GM12878 (cell line): ENCODE results near the gene FFAR2. TPM values are rescaled to one million over a fixed set of nuclear protein-coding genes. Genes with fewer than 3 reads are reported as not detected.

Source experiments
- ATAC-seq: fragments of 200-7000 bp; cut with Tn5 transposase; 3 replicates; pipeline ENCODE4 v1.9.1; 2020; ENCODE audit warnings: mild to moderate bottlenecking, moderate library complexity
- BruUV-seq: library from RNA; stranded (reverse); fragments of 400-500 nt; replicated peaks from 2 replicates; lab custom pipeline; 2021; lab: Mats Ljungman, UMichigan
- CTCF ChIA-PET: fragments of 300-600 bp; sonication (Branson Sonifier 250); formaldehyde crosslinking; extraction: SDS; loops from one replicate; lab custom pipeline; 2021; ENCODE audit warnings: inconsistent platforms; lab: Yijun Ruan, JAX
- POLR2A ChIA-PET: fragments of 350-600 bp; formaldehyde crosslinking; extraction: SDS; loops from one replicate; lab custom pipeline; 2021; ENCODE audit warnings: inconsistent platforms; lab: Charles Lee
- RAD21 ChIA-PET: fragments of 300-600 bp; sonication (Branson Sonifier 250); formaldehyde crosslinking; loops from one replicate; lab custom pipeline; 2023; ENCODE audit warnings: antibody characterized with exemption; ENCODE audit not compliant: unreplicated experiment; lab: Charles Lee
- SMC1A ChIA-PET: fragments of 300-600 bp; sonication (Branson Sonifier 250); formaldehyde crosslinking; loops from one replicate; lab custom pipeline; 2023; ENCODE audit not compliant: unreplicated experiment, uncharacterized antibody; lab: Charles Lee
- DNase-seq: peaks from one replicate; pipeline ENCODE4 v3.0.0-alpha.2; 2011; ENCODE audit warnings: low read depth, low spot score
- FAIRE-seq: peaks from 3 replicates; lab custom pipeline; 2011; peaks lifted over from hg19 to GRCh38; lab: Jason Lieb, UNC
- H2AFZ ChIP-seq: 2 replicates; pipeline ENCODE4 v1.6.0; 2011; ENCODE audit warnings: low read depth, low read length, control low read depth; ENCODE audit not compliant: control insufficient read depth
- H3K27ac ChIP-seq: 2 replicates; pipeline ENCODE4 v1.5.1; 2011; ENCODE audit warnings: control low read depth; ENCODE audit not compliant: control insufficient read depth, insufficient read depth
- H3K27me3 ChIP-seq, 2 experiments: replicated peaks in 1 of 2; 2 replicates each; pipeline versions ENCODE4 v1.6.0 to v1.6.1; 2011; ENCODE audit warnings: low read length in 1 of 2; ENCODE audit not compliant: control insufficient read depth in 2 of 2, insufficient read depth in 2 of 2
- H3K36me3 ChIP-seq, 2 experiments: 2 replicates each; pipeline ENCODE4 v1.5.1; 2011; ENCODE audit warnings: low read length in 1 of 2; ENCODE audit not compliant: control insufficient read depth in 2 of 2, insufficient read depth in 2 of 2
- H3K4me1 ChIP-seq: 2 replicates; pipeline ENCODE4 v1.6.1; 2011; ENCODE audit warnings: mild to moderate bottlenecking, low read length, moderate library complexity, mixed read lengths; ENCODE audit not compliant: control insufficient read depth, insufficient read depth
- H3K4me2 ChIP-seq: 2 replicates; pipeline ENCODE4 v1.6.0; 2011; ENCODE audit warnings: control low read depth; ENCODE audit not compliant: control insufficient read depth, insufficient read depth
- H3K4me3 ChIP-seq: fragments of 200-600 bp; sonication (generic); 2 replicates; pipeline ENCODE4 v1.5.1; 2016
- H3K79me2 ChIP-seq: 2 replicates; pipeline ENCODE4 v1.6.0; 2011; ENCODE audit warnings: low read length; ENCODE audit not compliant: control insufficient read depth, insufficient read depth
- H3K9ac ChIP-seq: 2 replicates; pipeline ENCODE4 v1.8.0; 2011; ENCODE audit warnings: low read length, control low read depth, mixed read lengths; ENCODE audit not compliant: control insufficient read depth, insufficient read depth
- H3K9me3 ChIP-seq: replicated peaks from 3 replicates; pipeline ENCODE4 v1.5.1; 2011; ENCODE audit warnings: mild to moderate bottlenecking, low read length; ENCODE audit not compliant: control insufficient read depth, insufficient read depth
- H4K20me1 ChIP-seq: 2 replicates; pipeline ENCODE4 v1.6.0; 2011; ENCODE audit not compliant: control insufficient read depth, insufficient read depth
- CHD2 ChIP-seq: IDR thresholded peaks from 2 replicates; pipeline ENCODE4 v1.6.1; 2011; ENCODE audit warnings: low read depth, low read length, improper control_type of control experiment, borderline replicate concordance
- CHD4 ChIP-seq: fragments of 200-600 bp; sonication (generic); IDR thresholded peaks from 2 replicates; pipeline ENCODE4 v1.6.1; 2016; ENCODE audit warnings: mild to moderate bottlenecking
- CUX1 ChIP-seq: IDR thresholded peaks from 2 replicates; pipeline ENCODE4 v1.6.1; 2012; ENCODE audit warnings: improper control_type of control experiment, low read depth, low read length; ENCODE audit not compliant: insufficient replicate concordance
- E2F4 ChIP-seq: IDR thresholded peaks from 2 replicates; pipeline ENCODE4 v1.6.1; 2012; ENCODE audit warnings: low read depth, low read length, improper control_type of control experiment
- EZH2 ChIP-seq: IDR thresholded peaks from 2 replicates; pipeline ENCODE4 v1.6.1; 2012; ENCODE audit warnings: low read depth, mild to moderate bottlenecking, control low read depth, inconsistent platforms, low read length, borderline replicate concordance; ENCODE audit not compliant: control insufficient read depth
- GATAD2B ChIP-seq: fragments of 450-650 bp; conservative IDR thresholded peaks from 2 replicates; pipeline ENCODE4 v1.6.1; 2017; ENCODE audit warnings: low read depth, mild to moderate bottlenecking, moderate library complexity
- JUNB ChIP-seq: IDR thresholded peaks from 2 replicates; pipeline ENCODE4 v1.6.1; 2016; ENCODE audit warnings: antibody characterized with exemption, mild to moderate bottlenecking
- MEF2A ChIP-seq: IDR thresholded peaks from 2 replicates; pipeline ENCODE4 v1.6.1; 2011; ENCODE audit warnings: low read depth, mild to moderate bottlenecking, low read length, moderate library complexity; ENCODE audit not compliant: insufficient read depth
- MTA3 ChIP-seq: IDR thresholded peaks from 2 replicates; pipeline ENCODE4 v1.6.1; 2012; ENCODE audit warnings: low read length, inconsistent platforms, borderline replicate concordance
- MXI1 ChIP-seq: fragments of 150-350 bp; IDR thresholded peaks from 2 replicates; pipeline ENCODE4 v1.6.1; 2011; ENCODE audit warnings: low read depth, mild to moderate bottlenecking, inconsistent platforms, low read length, improper control_type of control experiment
- NBN ChIP-seq: fragments of 450-650 bp; IDR thresholded peaks from 2 replicates; pipeline ENCODE4 v1.6.1; 2016
- PKNOX1 ChIP-seq: fragments of 450-650 bp; IDR thresholded peaks from 2 replicates; pipeline ENCODE4 v1.6.1; 2016; ENCODE audit warnings: mild to moderate bottlenecking
- POU2F2 ChIP-seq: IDR thresholded peaks from 3 replicates; pipeline ENCODE4 v1.6.1; 2011; ENCODE audit warnings: low read depth, mild to moderate bottlenecking, low read length, borderline replicate concordance
- RUNX3 ChIP-seq: IDR thresholded peaks from 2 replicates; pipeline ENCODE4 v1.6.1; 2012; ENCODE audit warnings: low read length, inconsistent platforms
- TCF7 ChIP-seq: IDR thresholded peaks from 2 replicates; pipeline ENCODE4 v1.6.1; 2014; ENCODE audit warnings: antibody characterized with exemption, borderline replicate concordance
- WGBS: methylation state at CpG from one replicate; pipeline ENCODE4 v1.1.6; 2016; ENCODE audit warnings: low lambda C conversion rate; ENCODE audit not compliant: insufficient replicate concordance, insufficient coverage; ENCODE audit errors: missing lambda C conversion rate; 5-methylcytosine and 5-hydroxymethylcytosine counted together
- in situ Hi-C: fragments of 300-500 bp; cut with MboI; formaldehyde crosslinking; loops from 9 replicates; pipeline ENCODE4 v1.14.3; 2018; ENCODE audit warnings: mixed read lengths
- intact Hi-C: fragments of 100-400 bp; cut with micrococcal nuclease; formaldehyde crosslinking; loops from one replicate; pipeline ENCODE4 v1.14.2; 2022; ENCODE audit not compliant: unreplicated experiment
- polyA plus RNA-seq, 11 experiments: library from polyadenylated mRNA; depleted of rRNA in 4 of 11; unstranded in 6 of 11; stranded (reverse) in 5 of 11; fragments of >200 nt; fragmentation: Nextera tagmentation in 4 of 11; fragmentation: Illumina TruSeq in 1 of 11; extraction: Ambion mirVana in 4 of 11; extraction: Trizol in 1 of 11; gene quantifications; 1 replicate in 1 of 11; 2 replicates in 10 of 11; pipeline versions ENCODE4 v1.2.1 to v1.2.3, GENCODE V29; 2011 to 2016; ENCODE audit warnings: inconsistent platforms in 2 of 11, missing spikeins in 2 of 11, low read depth in 1 of 11
- total RNA-seq, 4 experiments: library from RNA; depleted of rRNA in 3 of 4; stranded (reverse); fragments of >200 nt in 3 of 4; fragmentation: Illumina TruSeq in 1 of 4; extraction: Trizol in 1 of 4; gene quantifications; 2 replicates each; pipeline versions ENCODE4 v1.2.1 to v1.2.3, GENCODE V29; 2013 to 2021

FFAR2 gene
- total and polyA plus RNA-seq, 10 of the 15 experiments (the other 5 are each of a cell fraction or from before 2014, with no cell fraction given) = 0.05 to 4.0 (median 2.1) TPM

- ATAC-seq (peak; percentile 49), FAIRE-seq (no peak), DNase-seq (no peak)
- Histone ChIP-seq H3K4me1 (peaks cover 48% of the 10 kb centered on the region), H3K27ac (no peak overlapping the region), H3K36me3 (no peaks in the 10 kb centered on the region), H3K4me3 (no peak overlapping the region), H2AFZ (no peak overlapping the region), H3K9ac (no peak overlapping the region), H3K4me2 (no peak overlapping the region; the same call in 1 of the 2 replicates), H3K79me2 (no peaks in the 10 kb centered on the region), H3K9me3 (no peaks in the 10 kb centered on the region; the same call in 2 of the 3 replicates), H4K20me1 (no peaks in the 10 kb centered on the region), H3K27me3 (no peaks in the 10 kb centered on the region)
- POLR2A ChIA-PET = interaction anchor here (0.7 to 6.6 kb wide), 16 partner anchors 9 to 75 kb away, joined by 3 to 67 read pairs (median 6); partner anchors contain the start of gene FFAR2
- 79% methylated on average over 8 of the region's 8 CpGs for WGBS
- intact Hi-C loops = no loop called here
- RAD21 ChIA-PET = interaction anchor here (0.6 to 6.4 kb wide), 16 partner anchors 14 to 293 kb away, joined by 3 to 84 read pairs (median 6); partner anchors contain the start of gene FFAR1
- CTCF ChIA-PET = interaction anchor here (0.7 to 5.2 kb wide), 9 partner anchors 10 to 106 kb away, joined by 3 to 35 read pairs (median 5); no protein-coding TSS in a partner anchor
- no TSS peak for BruUV-seq
- in situ Hi-C loops = no loop called here
- SMC1A ChIA-PET = interaction anchor here (0.7 to 10.8 kb wide), 13 partner anchors 13 to 92 kb away, joined by 3 to 152 read pairs (median 7); partner anchors contain the start of genes CD22 and FFAR2
- TF ChIP-seq RUNX3 (peak; percentile 56), MTA3 (no peak), CHD4 (no peak), TCF7 (no peak), CHD2 (no peak), EZH2 (no peak), MXI1 (no peak), E2F4 (no peak), MEF2A (no peak), NBN (no peak), CUX1 (no peak), GATAD2B (0 out of 2 replicates have a peak, but pooled peaks have one; percentile 64), JUNB (no peak), PKNOX1 (peak; percentile 45; the same call in 1 of the 2 replicates), POU2F2 (no peak)
Observed at GRCh38 chr19:35403116-35403760, 44.8 kb upstream of the FFAR2 start.
